Right atrium auricular region (tissue), 2 donors: ENCODE data around the gene CXADR. TPM values are rescaled to one million over a fixed set of nuclear protein-coding genes. Genes with fewer than 3 reads are reported as not detected.
A peak's percentile ranks its signal among the peaks of the same experiment; 100 is the strongest.

Experiments used
- DNase-seq: peaks from one replicate; pipeline ENCODE4 v3.0.0-alpha.2; 2019; ENCODE audit warnings: low spot score
- H3K27ac ChIP-seq, 2 donors: fragments of 200-600 bp; sonication (generic); 1 replicate in 1 of 2; 2 replicates in 1 of 2; pipeline ENCODE4 v1.5.1; 2016 to 2019
- H3K27me3 ChIP-seq, 2 donors: fragments of 200-600 bp; sonication (generic); one replicate each; pipeline versions ENCODE4 v1.5.1 to v1.6.0; 2017 to 2019
- H3K36me3 ChIP-seq: fragments of 200-600 bp; sonication (generic); one replicate; pipeline ENCODE4 v1.5.1; 2016
- H3K4me1 ChIP-seq, 2 donors: fragments of 200-600 bp; sonication (generic); one replicate each; pipeline versions ENCODE4 v1.5.1 to v1.6.0; 2017 to 2019
- H3K4me3 ChIP-seq, 2 donors: fragments of 200-600 bp; sonication (generic); 1 replicate in 1 of 2; 2 replicates in 1 of 2; pipeline ENCODE4 v1.5.1; 2017 to 2019; ENCODE audit warnings: mild to moderate bottlenecking in 1 of 2, moderate library complexity in 1 of 2
- H3K9me3 ChIP-seq, 2 donors: fragments of 200-600 bp; sonication (generic); one replicate each; pipeline ENCODE4 v1.5.1; 2019
- total RNA-seq, 2 donors: library from RNA; depleted of rRNA; stranded (reverse); fragments of >200 nt; gene quantifications; one replicate each; pipeline ENCODE4 v1.1.0, GENCODE V29; 2016
- TF ChIP-seq, protein P1 (sequence below), 2 donors: fragments of 200-600 bp; sonication (generic); IDR thresholded peaks; one replicate each; pipeline ENCODE4 v1.5.1; 2019; ENCODE audit warnings: antibody characterized with exemption in 2 of 2

Gene CXADR
- total RNA-seq, result 10 to 100 TPM; 25.8 to 28.8 TPM

GRCh38 chr21:17512253-17513213, at the start of gene CXADR:
CXADR (plus strand) TSS chr21:17513043; CDS start chr21:17513130, 87 bp downstream.
- Histone ChIP-seq H3K27ac (peak within 1 kb of the TSS; percentile 88 to 92), H3K4me3 (peak within 1 kb of the TSS; percentile 58 to 76), H3K36me3 (no peaks in the 10 kb centered on the region), H3K27me3 (no peaks in the 10 kb centered on the region), H3K9me3 (no peaks in the 10 kb centered on the region), H3K4me1 (peaks cover 0 to 19% of the 10 kb centered on the region in 2 donors)
- no peak for DNase-seq
- TF ChIP-seq, protein P1, sequence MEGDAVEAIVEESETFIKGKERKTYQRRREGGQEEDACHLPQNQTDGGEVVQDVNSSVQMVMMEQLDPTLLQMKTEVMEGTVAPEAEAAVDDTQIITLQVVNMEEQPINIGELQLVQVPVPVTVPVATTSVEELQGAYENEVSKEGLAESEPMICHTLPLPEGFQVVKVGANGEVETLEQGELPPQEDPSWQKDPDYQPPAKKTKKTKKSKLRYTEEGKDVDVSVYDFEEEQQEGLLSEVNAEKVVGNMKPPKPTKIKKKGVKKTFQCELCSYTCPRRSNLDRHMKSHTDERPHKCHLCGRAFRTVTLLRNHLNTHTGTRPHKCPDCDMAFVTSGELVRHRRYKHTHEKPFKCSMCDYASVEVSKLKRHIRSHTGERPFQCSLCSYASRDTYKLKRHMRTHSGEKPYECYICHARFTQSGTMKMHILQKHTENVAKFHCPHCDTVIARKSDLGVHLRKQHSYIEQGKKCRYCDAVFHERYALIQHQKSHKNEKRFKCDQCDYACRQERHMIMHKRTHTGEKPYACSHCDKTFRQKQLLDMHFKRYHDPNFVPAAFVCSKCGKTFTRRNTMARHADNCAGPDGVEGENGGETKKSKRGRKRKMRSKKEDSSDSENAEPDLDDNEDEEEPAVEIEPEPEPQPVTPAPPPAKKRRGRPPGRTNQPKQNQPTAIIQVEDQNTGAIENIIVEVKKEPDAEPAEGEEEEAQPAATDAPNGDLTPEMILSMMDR (IDR thresholded peaks at IDR 0.05), result peak; percentile 26 to 59

DNA sequence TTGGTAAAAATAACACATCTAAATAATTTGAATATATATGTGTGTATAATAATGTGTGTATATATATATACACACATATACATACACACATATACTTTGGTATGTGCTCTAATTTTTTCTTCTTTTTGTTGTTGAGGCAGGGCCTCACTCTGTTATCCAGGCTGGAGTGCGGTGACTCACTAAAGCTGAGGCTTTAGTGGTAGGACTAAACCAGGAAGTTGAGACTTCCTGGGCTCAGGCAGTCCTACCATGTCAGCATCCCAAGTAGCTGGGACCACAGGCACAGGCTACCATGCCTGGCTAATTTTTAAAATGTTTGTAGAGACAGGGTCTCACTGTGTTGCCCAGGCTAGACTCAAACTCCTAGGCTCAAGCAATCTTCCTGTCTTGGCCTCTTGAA, 46.7 kb upstream of the CXADR start:
- no peak overlapping the region for H3K27ac ChIP-seq
- no peaks in the 10 kb centered on the region for H3K4me1 ChIP-seq
- no peaks in the 10 kb centered on the region for H3K36me3 ChIP-seq
- TF ChIP-seq, protein P1 (IDR thresholded peaks at IDR 0.05), result no peak
- no peaks in the 10 kb centered on the region for H3K9me3 ChIP-seq
- H3K27me3 ChIP-seq, result no peaks in the 10 kb centered on the region
- H3K4me3 ChIP-seq, result no peak overlapping the region
- DNase-seq, result no peak

DNA sequence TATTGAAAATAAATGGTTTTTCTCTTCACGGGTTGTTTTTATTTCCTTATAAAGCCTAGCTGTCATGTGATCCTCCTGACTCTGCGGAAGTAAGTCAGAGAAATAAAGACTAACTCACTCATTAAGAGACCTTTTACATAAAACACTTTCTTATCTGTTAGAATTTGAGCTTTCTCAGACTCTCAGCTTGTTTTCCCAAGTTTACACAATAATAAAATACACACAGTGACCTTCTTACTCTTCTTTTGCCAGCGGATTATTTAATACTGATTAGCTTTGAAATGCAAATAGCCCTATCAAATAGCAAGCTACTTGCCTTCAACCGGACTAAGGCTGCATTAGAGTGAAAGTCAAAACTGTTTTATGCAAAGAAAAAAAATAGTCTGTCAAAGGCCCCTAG, 45.5 kb upstream of the CXADR start:
- TF ChIP-seq, protein P1 (IDR thresholded peaks at IDR 0.05), result no peak
- H3K27me3 ChIP-seq, result no peaks in the 10 kb centered on the region
- no peak overlapping the region for H3K27ac ChIP-seq
- H3K36me3 ChIP-seq, result no peaks in the 10 kb centered on the region
- no peaks in the 10 kb centered on the region for H3K9me3 ChIP-seq
- H3K4me3 ChIP-seq, result no peak overlapping the region
- DNase-seq, result no peak
- no peaks in the 10 kb centered on the region for H3K4me1 ChIP-seq

- Histone ChIP-seq H3K4me3 (no peak overlapping the region), H3K27me3 (no peaks in the 10 kb centered on the region), H3K9me3 (no peaks in the 10 kb centered on the region), H3K36me3 (no peaks in the 10 kb centered on the region), H3K4me1 (no peaks in the 10 kb centered on the region), H3K27ac (no peak overlapping the region)
- TF ChIP-seq, protein P1 (IDR thresholded peaks at IDR 0.05), result no peak
- DNase-seq, result no peak
These were observed 45.0 kb upstream of the CXADR start for GRCh38 chr21:17467829-17468228.

DNA sequence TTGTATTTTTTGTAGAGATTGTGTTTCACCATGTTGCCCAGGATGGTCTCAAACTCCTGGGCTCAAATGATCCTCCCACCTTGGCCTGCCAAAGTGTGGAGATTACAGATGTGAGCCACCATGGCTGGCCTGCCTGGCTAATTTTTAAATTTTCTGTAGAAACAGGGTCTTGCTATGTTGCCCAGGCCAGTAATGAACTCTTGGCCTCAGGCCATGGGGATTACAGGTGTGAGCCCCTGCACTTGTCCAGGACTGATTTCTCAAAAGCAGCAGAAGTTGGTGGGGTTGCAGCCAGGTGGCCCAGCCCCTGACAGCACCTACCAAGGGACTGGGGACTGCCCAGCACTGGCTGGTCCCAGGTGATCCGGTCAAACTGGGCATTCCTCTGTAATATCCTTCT, 44.1 kb upstream of the CXADR start:
- H3K4me3 ChIP-seq, result no peak overlapping the region
- no peak for DNase-seq
- H3K4me1 ChIP-seq, result no peaks in the 10 kb centered on the region
- TF ChIP-seq, protein P1 (IDR thresholded peaks at IDR 0.05), result no peak
- no peak overlapping the region for H3K27ac ChIP-seq
- H3K36me3 ChIP-seq, result no peaks in the 10 kb centered on the region
- H3K9me3 ChIP-seq, result no peaks in the 10 kb centered on the region
- no peaks in the 10 kb centered on the region for H3K27me3 ChIP-seq
